ENCODE results near the gene JAK1. TPM values are rescaled to one million over a fixed set of nuclear protein-coding genes. Genes with fewer than 3 reads are reported as not detected.

Gene JAK1
- total RNA-seq, 6 experiments from 2014 or later = 48.0 to 71.6 (median 66.5) TPM

DNA sequence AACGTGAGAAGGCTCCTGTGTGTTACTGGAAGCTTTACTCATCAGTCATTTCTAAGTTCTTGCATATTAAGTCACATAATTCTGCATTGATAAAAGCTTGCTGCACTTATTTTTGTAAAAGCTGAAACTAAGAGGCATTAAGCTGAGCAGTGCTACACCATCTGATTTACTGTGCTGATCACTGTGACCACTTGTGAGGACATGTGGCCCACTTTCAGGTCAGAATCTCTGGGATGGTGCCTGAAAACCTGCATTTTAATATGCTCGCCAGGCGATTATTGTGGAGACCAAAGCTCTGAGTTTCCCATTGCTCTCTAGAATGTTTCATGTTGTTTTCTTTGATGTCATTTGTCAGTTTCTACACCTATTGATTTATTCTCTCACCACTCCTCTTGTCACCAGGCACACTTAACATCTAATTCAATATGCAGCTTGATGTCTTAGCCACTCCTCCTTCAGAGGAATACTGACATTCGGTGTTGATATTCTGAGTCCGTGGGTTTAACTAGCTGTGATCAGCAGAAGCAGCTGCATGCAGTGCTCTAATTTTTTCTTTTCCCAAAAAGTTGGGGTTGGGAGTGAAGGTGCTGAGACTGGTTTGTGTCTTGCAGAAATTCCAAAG, 136.2 kb downstream of the JAK1 start:
- intact Hi-C loops (cut with DNase I) = no loop called here
- Histone ChIP-seq H3K27me3 (no peaks in the 10 kb centered on the region), H3K4me3 (no peak overlapping the region), H3K27ac (no peak overlapping the region), H3K9me3 (no peaks in the 10 kb centered on the region), H3K36me3 (peaks cover 0 to 30% (median 7%) of the 10 kb centered on the region in 4 donors), H3K4me1 (no peaks in the 10 kb centered on the region)
- 67% methylated on average over 5 of the region's 5 CpGs for WGBS (ENCODE audit: insufficient coverage, low coverage, low lambda C conversion rate, missing lambda C conversion rate)
- ATAC-seq = no peak
- TF ChIP-seq, protein P1, sequence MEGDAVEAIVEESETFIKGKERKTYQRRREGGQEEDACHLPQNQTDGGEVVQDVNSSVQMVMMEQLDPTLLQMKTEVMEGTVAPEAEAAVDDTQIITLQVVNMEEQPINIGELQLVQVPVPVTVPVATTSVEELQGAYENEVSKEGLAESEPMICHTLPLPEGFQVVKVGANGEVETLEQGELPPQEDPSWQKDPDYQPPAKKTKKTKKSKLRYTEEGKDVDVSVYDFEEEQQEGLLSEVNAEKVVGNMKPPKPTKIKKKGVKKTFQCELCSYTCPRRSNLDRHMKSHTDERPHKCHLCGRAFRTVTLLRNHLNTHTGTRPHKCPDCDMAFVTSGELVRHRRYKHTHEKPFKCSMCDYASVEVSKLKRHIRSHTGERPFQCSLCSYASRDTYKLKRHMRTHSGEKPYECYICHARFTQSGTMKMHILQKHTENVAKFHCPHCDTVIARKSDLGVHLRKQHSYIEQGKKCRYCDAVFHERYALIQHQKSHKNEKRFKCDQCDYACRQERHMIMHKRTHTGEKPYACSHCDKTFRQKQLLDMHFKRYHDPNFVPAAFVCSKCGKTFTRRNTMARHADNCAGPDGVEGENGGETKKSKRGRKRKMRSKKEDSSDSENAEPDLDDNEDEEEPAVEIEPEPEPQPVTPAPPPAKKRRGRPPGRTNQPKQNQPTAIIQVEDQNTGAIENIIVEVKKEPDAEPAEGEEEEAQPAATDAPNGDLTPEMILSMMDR (IDR thresholded peaks at IDR 0.05) = no peak
- no peak for TF ChIP-seq POLR2A (IDR thresholded peaks at IDR 0.05)
- no peak for DNase-seq

DNA sequence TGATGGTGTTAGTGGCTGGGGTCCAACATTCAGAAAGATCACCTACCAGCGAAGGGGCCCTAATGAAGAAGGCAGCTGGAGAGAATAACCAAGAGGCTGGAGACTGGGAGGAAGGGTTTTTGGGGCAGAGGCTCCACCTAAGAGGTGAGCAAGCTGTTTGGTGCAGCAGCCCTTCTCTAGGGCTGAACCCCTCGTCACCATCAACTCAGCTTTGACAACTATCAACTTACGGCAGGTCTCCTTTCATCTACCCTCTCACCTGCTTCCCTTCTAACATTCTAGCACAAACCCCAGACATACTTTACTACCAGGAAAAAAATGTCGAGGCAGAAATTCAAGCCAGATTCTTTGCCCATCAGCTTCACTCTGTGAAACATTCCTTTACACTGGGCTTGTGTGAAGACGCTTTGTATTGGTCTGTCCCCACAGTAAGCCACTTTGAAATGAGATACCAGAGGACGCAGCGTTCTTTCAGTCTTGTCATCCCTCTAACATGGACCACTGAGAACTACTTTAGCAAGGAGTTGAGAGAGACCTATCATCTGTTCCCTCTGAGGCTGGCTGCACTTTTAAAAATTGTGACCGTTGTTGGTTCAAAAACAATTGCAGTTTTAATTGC, 136.8 kb downstream of the JAK1 start:
- whole genome bisulfite sequencing (ENCODE audit: insufficient coverage, low coverage, low lambda C conversion rate, missing lambda C conversion rate) = 85% methylated on average over 8 of the region's 8 CpGs
- Histone ChIP-seq H3K27ac (no peak overlapping the region), H3K27me3 (no peaks in the 10 kb centered on the region), H3K4me1 (no peaks in the 10 kb centered on the region), H3K4me3 (no peak overlapping the region), H3K9me3 (no peaks in the 10 kb centered on the region), H3K36me3 (peaks cover 0 to 24% (median 7%) of the 10 kb centered on the region in 4 donors)
- no peak for TF ChIP-seq POLR2A (IDR thresholded peaks at IDR 0.05)
- TF ChIP-seq, protein P1 (IDR thresholded peaks at IDR 0.05) = no peak
- ATAC-seq (peak in 1 of 4 donors; percentile 20), DNase-seq (no peak)
- intact Hi-C loops (cut with DNase I) = loop anchor here in 1 of 2 donors (10.0 kb wide), 1 partner anchor 135 kb away; no protein-coding TSS in a partner anchor

DNA sequence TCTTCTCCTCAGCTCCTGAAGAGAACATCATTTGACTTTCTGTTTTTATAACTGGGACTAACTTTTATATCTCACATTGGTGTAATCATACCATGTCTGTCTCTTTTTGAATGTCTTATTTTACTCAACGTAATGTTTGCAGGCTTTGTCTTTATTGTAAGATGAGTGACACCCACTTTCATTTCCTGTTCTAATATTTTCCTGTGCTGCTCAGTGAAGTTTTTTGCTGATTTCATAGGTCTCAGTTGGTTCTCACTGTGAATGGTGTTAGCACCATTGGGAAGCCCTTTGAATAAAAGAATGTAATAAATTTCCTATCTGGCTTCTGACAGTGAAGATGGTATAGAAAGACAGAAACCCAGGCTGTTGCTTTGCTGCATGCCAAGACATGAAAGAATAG, 137.5 kb downstream of the JAK1 start:
- ATAC-seq = peak in 2 of 4 donors; percentile 18 to 41
- Histone ChIP-seq H3K4me1 (no peaks in the 10 kb centered on the region), H3K4me3 (no peak overlapping the region), H3K36me3 (peaks cover 0 to 17% (median 4%) of the 10 kb centered on the region in 4 donors), H3K27ac (no peak overlapping the region), H3K9me3 (no peaks in the 10 kb centered on the region), H3K27me3 (no peaks in the 10 kb centered on the region)
- WGBS (ENCODE audit: insufficient coverage, low coverage, low lambda C conversion rate, missing lambda C conversion rate) = 27% methylated on average over 1 of the region's 1 CpG
- TF ChIP-seq, protein P1 (IDR thresholded peaks at IDR 0.05) = no peak
- TF ChIP-seq POLR2A (IDR thresholded peaks at IDR 0.05) = no peak
- intact Hi-C loops (cut with DNase I) = loop anchor here in 1 of 2 donors (10.0 kb wide), 1 partner anchor 134 kb away; no protein-coding TSS in a partner anchor
- DNase-seq = no peak

DNA sequence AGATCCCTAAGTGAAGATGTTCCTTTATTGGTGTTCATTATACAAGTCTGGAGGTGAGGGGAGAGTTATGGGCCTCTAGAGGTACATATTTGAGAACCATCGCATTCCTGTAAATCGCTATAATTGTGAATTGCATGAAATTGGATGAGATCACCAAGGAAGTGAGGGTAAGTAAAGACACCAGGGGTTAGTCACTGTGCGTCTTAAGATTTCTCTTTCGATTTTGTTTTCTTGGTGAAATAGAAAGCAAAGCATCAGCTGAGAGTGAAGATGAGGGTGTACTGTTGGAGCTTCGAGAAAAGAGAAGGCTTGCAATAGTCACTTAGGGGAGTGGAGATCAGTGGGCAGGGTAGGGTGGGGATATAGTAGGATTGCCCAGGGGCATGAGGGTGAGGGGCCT, 139.4 kb downstream of the JAK1 start:
- TF ChIP-seq, protein P1 (IDR thresholded peaks at IDR 0.05) = no peak
- no peak for TF ChIP-seq POLR2A (IDR thresholded peaks at IDR 0.05)
- H3K4me3 ChIP-seq = no peak overlapping the region
- peaks cover 0 to 1% (median 0%) of the 10 kb centered on the region in 4 donors for H3K36me3 ChIP-seq
- H3K27me3 ChIP-seq = no peaks in the 10 kb centered on the region
- WGBS (ENCODE audit: insufficient coverage, low coverage, low lambda C conversion rate, missing lambda C conversion rate) = 80% methylated on average over 5 of the region's 5 CpGs
- no peaks in the 10 kb centered on the region for H3K4me1 ChIP-seq
- DNase-seq (no peak), ATAC-seq (peak in 3 of 4 donors; percentile 6 to 53 (median 25))
- intact Hi-C loops (cut with DNase I) = loop anchor here in 1 of 2 donors (10.0 kb wide), 1 partner anchor 132 kb away; no protein-coding TSS in a partner anchor
- no peaks in the 10 kb centered on the region for H3K9me3 ChIP-seq
- no peak overlapping the region for H3K27ac ChIP-seq
